GM23248 (cell line): ENCODE results near the gene ELANE. TPM values are rescaled to one million over a fixed set of nuclear protein-coding genes. Genes with fewer than 3 reads are reported as not detected.
"Not testable (repeated sequence)": the region's sequence is repeated elsewhere in the genome, so short reads cannot be mapped to it uniquely, and the experiment has no call there.

Experiments
- DNase-seq: peaks from one replicate; pipeline ENCODE4 v3.0.0-alpha.2; 2015
- H2AFZ ChIP-seq: fragments of 200-600 bp; sonication (generic); 2 replicates; pipeline ENCODE4 v1.6.1; 2016; ENCODE audit warnings: antibody characterized with exemption
- H3F3A ChIP-seq: fragments of 200-600 bp; sonication (generic); 2 replicates; pipeline ENCODE4 v1.6.1; 2016; ENCODE audit warnings: mild to moderate bottlenecking, antibody characterized with exemption, mixed run types; ENCODE audit not compliant: insufficient read depth
- H3K27ac ChIP-seq: fragments of 200-600 bp; sonication (generic); 2 replicates; pipeline ENCODE4 v1.5.1; 2016; ENCODE audit warnings: mild to moderate bottlenecking
- H3K27me3 ChIP-seq: fragments of 200-600 bp; sonication (generic); replicated peaks from 2 replicates; pipeline ENCODE4 v1.6.1; 2016; ENCODE audit warnings: mild to moderate bottlenecking; ENCODE audit not compliant: insufficient read depth
- H3K36me3 ChIP-seq: fragments of 200-600 bp; sonication (generic); 2 replicates; pipeline ENCODE4 v1.6.1; 2016; ENCODE audit warnings: low read depth, mild to moderate bottlenecking
- H3K4me1 ChIP-seq: fragments of 200-600 bp; sonication (generic); 2 replicates; pipeline ENCODE4 v1.6.1; 2016; ENCODE audit warnings: mild to moderate bottlenecking; ENCODE audit not compliant: insufficient read depth
- H3K4me2 ChIP-seq: fragments of 200-600 bp; sonication (generic); one replicate; pipeline ENCODE4 v1.6.1; 2016; ENCODE audit warnings: mild to moderate bottlenecking; ENCODE audit not compliant: unreplicated experiment
- H3K4me3 ChIP-seq: fragments of 200-600 bp; sonication (generic); 2 replicates; pipeline ENCODE4 v1.5.1; 2016; ENCODE audit warnings: mild to moderate bottlenecking
- H3K79me2 ChIP-seq: fragments of 200-600 bp; sonication (generic); 2 replicates; pipeline ENCODE4 v1.6.1; 2016; ENCODE audit warnings: mild to moderate bottlenecking; ENCODE audit not compliant: insufficient read depth
- H3K9ac ChIP-seq: fragments of 200-600 bp; sonication (generic); 2 replicates; pipeline ENCODE4 v1.6.1; 2016; ENCODE audit warnings: mild to moderate bottlenecking
- H3K9me2 ChIP-seq: fragments of 200-600 bp; sonication (generic); 2 replicates; pipeline ENCODE4 v1.6.1; 2016; ENCODE audit warnings: mixed run types, mild to moderate bottlenecking, moderate library complexity; ENCODE audit not compliant: insufficient read depth
- H3K9me3 ChIP-seq: fragments of 200-600 bp; sonication (generic); one replicate; pipeline ENCODE4 v1.6.1; 2017; ENCODE audit warnings: low read depth
- H4K20me1 ChIP-seq: fragments of 200-600 bp; sonication (generic); 2 replicates; pipeline ENCODE4 v1.6.0; 2016; ENCODE audit not compliant: insufficient read depth
- EZH2 ChIP-seq: fragments of 200-600 bp; sonication (generic); IDR thresholded peaks from 2 replicates; pipeline ENCODE4 v1.6.1; 2018; ENCODE audit warnings: antibody characterized with exemption, mild to moderate bottlenecking; ENCODE audit not compliant: insufficient read depth, poor library complexity, severe bottlenecking
- EZH2phosphoT487 ChIP-seq: fragments of 200-600 bp; sonication (generic); IDR thresholded peaks from 2 replicates; pipeline ENCODE4 v1.6.1; 2018; ENCODE audit warnings: antibody characterized with exemption, moderate library complexity, mild to moderate bottlenecking, low read depth; ENCODE audit not compliant: insufficient read depth
- WGBS, 2 experiments: methylation state at CpG; one replicate each; pipeline ENCODE4 v1.1.6; 2015 to 2017; ENCODE audit warnings: low lambda C conversion rate in 2 of 2, low coverage in 1 of 2; ENCODE audit errors: missing lambda C conversion rate in 2 of 2; 5-methylcytosine and 5-hydroxymethylcytosine counted together
- in situ Hi-C: fragments of 300-500 bp; cut with MboI; formaldehyde crosslinking; loops from 2 replicates; pipeline ENCODE4 v1.15.0; 2020
- polyA plus RNA-seq: library from polyadenylated mRNA; unstranded; fragments of >200 nt; fragmentation: Nextera tagmentation; extraction: Ambion mirVana; gene quantifications from 2 replicates; pipeline ENCODE4 v1.2.1, GENCODE V29; 2016
- total RNA-seq: library from RNA; depleted of rRNA; stranded (reverse); fragments of >200 nt; shearing (Covaris generic); gene quantifications from 2 replicates; pipeline ENCODE4 v1.2.3, GENCODE V29; 2014

Gene ELANE
- total and polyA plus RNA-seq, 2 experiments from 2014 or later: 0.34 TPM; not detected in 1

DNA sequence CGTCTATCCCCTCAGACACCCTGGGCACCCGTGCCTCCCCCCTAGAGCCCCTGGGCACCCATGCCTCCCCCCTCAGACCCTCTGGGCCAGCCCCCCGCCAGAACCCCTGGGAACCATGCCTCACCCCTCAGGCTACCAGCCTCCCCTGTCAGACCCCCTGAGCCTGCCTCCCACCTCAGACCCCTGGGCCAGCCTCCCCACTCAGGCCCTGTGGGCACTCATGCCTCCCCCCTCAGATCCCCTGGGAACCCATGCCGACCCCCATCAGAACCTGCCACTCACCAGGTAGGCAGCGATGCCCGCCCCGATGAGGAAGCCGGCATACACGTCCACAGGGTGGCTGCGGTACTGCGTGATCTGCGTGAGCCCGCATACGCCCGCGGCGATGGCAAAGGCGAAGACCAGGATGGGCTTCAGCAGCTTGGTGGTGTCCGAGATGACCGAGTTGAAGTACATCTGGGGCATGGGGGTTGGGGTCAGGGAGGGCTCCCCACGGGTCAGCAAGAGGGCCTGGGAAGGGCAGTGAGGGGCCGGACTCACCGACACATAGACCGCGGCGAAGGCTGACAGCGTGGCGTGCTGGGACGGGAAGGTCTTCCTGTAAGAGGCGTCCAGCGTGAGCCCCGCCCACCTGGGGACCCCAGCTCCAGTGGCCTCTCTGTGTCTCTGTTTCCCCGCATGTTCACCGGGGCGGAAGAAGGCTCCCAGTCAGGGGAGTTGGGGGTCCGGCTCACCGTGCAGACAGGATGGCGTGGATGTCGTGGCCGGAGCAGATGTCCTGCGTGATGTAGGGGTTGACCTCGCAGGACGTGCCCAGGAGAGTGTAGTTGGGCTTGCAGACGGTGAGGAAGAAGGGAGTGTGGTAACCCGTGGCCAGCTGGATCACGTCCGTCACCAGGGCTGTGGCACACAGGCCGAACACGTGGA is 37.7 kb upstream of the ELANE start:
- WGBS, 2 experiments: 85 to 88% methylated on average over 45 to 49 of the region's 49 CpGs
- Histone ChIP-seq H3K4me1 (no peaks in the 10 kb centered on the region), H3K9me2 (no peaks in the 10 kb centered on the region), H3K9me3 (no peaks in the 10 kb centered on the region), H3K36me3 (peaks cover 28% of the 10 kb centered on the region), H3F3A (peaks cover 10% of the 10 kb centered on the region), H3K79me2 (peaks cover 23% of the 10 kb centered on the region), H3K4me2 (no peak overlapping the region), H3K27me3 (no peaks in the 10 kb centered on the region), H2AFZ (no peak overlapping the region), H3K27ac (no peak overlapping the region), H3K4me3 (no peak overlapping the region), H4K20me1 (peaks cover 3% of the 10 kb centered on the region; the same call in 1 of the 2 replicates), H3K9ac (no peak overlapping the region)
- TF ChIP-seq EZH2 (no peak), EZH2phosphoT487 (no peak)
- no peak for DNase-seq
- in situ Hi-C loops: no loop called here

DNA sequence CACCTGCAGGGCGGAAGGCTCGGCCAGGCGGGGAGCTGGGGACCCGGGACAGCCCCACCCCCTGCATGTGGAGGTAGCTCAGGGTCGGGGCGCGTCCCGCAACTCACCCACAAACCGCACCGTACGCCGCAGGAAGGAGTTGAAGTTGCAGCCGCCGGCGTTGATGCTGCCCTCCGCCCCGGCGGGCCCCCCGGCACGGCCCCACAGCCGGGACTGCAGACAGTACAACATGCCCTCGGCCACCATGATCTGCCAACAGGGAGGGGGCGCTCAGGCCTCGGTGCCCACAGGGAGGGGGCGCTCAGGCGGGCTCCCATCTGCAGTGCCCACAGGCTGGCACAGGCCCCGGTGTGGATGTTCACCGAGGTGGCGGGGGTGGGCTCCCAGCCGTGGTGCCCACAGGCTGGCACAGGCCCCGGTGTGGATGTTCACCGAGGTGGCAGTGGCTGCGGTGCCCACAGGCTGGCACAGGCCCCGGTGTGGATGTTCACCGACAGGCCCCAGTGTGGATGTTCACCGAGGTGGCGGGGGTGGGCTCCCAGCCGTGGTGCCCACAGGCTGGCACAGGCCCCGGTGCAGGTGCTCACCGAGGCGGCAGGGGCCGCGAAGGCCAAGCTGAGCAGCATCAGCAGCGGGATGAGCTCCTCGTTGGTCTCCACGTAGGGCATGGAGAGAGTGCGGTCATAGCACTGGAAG is 36.9 kb upstream of the ELANE start:
- no peak overlapping the region for H3K4me3 ChIP-seq
- WGBS, 2 experiments: 92 to 94% methylated on average over 32 to 46 of the region's 47 CpGs

DNA sequence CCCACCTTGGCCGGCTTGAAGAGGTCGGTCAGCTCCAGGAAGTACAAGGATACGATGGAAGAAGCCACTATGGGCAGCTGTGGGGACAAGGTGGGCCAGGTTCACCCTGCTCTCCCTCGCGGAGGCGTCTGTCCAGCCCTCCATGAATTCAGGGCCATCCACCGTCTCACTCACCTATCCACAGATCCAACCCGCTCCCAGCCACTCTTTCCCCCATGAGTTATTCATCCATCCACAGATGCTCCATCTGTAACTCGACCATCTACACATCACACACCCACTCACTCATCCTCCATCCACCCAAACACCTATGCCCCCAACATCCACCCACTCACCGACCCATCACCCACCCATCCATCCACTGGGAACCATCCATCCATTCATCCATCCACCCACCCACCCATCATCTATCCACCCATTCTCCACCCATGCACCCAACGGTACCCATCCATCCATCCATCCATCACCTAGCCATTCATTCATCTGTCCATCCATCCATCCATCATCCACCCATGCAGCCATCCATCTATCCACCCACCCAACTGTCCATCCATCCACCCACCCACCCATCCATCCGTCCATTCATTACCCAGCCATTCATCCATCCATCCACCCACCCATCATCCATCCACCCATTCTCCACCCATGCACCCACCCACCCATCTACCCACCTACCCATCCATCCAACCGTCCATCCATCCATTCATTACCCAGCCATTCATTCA is 36.2 kb upstream of the ELANE start:
- H3K4me2 ChIP-seq: no peak overlapping the region
- no peaks in the 10 kb centered on the region for H3K4me1 ChIP-seq
- WGBS, 2 experiments: 86 to 94% methylated on average over 10 to 11 of the region's 13 CpGs
- peaks cover 5% of the 10 kb centered on the region; the same call in 1 of the 2 replicates for H3F3A ChIP-seq
- no peak overlapping the region for H3K9ac ChIP-seq
- peaks cover 13% of the 10 kb centered on the region for H3K36me3 ChIP-seq
- H3K4me3 ChIP-seq: no peak overlapping the region
- TF ChIP-seq EZH2phosphoT487 (no peak), EZH2 (no peak)
- in situ Hi-C loops: no loop called here
- no peak overlapping the region for H2AFZ ChIP-seq
- peaks cover 8% of the 10 kb centered on the region; the same call in 1 of the 2 replicates for H3K79me2 ChIP-seq
- peaks cover 3% of the 10 kb centered on the region; the same call in 1 of the 2 replicates for H4K20me1 ChIP-seq
- H3K9me2 ChIP-seq: no peaks in the 10 kb centered on the region
- no peaks in the 10 kb centered on the region for H3K9me3 ChIP-seq
- DNase-seq: no peak
- H3K27me3 ChIP-seq: no peaks in the 10 kb centered on the region
- no peak overlapping the region for H3K27ac ChIP-seq

More for the DNA sequence above, 36.9 kb upstream of the ELANE start:
- DNase-seq: no peak
- Histone ChIP-seq H3K4me1 (no peaks in the 10 kb centered on the region), H3K9ac (no peak overlapping the region), H3F3A (peaks cover 10% of the 10 kb centered on the region), H3K27me3 (no peaks in the 10 kb centered on the region), H3K79me2 (peaks cover 15% of the 10 kb centered on the region), H3K27ac (no peak overlapping the region), H3K36me3 (peaks cover 20% of the 10 kb centered on the region), H4K20me1 (peaks cover 3% of the 10 kb centered on the region; the same call in 1 of the 2 replicates), H2AFZ (no peak overlapping the region), H3K9me2 (no peaks in the 10 kb centered on the region), H3K4me2 (no peak overlapping the region), H3K9me3 (no peaks in the 10 kb centered on the region)
- in situ Hi-C loops: no loop called here
- no peak for TF ChIP-seq EZH2
- TF ChIP-seq EZH2phosphoT487: no peak

- TF ChIP-seq EZH2 (no peak), EZH2phosphoT487 (no peak)
- 97 to 98% methylated on average over 2 of the region's 2 CpGs for WGBS, 2 experiments
These were observed 35.6 kb upstream of the ELANE start for GRCh38 chr19:816500-816857.

DNA sequence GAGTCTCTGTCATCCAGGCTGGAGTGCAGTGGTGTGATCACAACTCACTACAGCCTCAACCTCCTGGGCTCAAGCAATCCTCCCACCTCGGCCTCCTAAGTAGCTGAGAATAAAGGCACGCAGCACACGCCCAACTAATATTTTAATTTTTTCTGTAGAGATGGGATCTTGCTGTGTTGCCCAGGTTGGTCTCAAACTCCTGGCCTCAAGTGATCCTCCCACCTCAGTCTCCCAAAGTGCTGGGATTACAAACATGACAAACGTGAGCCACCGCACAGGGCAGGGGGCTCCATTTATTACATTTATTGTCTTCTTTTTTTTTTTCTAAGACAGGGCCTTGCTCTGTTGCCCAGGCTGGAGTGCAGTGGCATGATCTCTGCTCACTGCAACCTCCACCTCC is 31.9 kb upstream of the ELANE start:
- H3K4me1 ChIP-seq, H3K4me2 ChIP-seq, H2AFZ ChIP-seq, H3K27me3 ChIP-seq, H3K36me3 ChIP-seq, H3K9ac ChIP-seq, H3K9me3 ChIP-seq, H3K79me2 ChIP-seq, in situ Hi-C loops, DNase-seq, H3K27ac ChIP-seq, H4K20me1 ChIP-seq, H3K9me2 ChIP-seq, H3F3A ChIP-seq, H3K4me3 ChIP-seq: not testable (repeated sequence)
- 90 to 91% methylated on average over 5 of the region's 5 CpGs for WGBS, 2 experiments

More at GRCh38 chr19:816500-816857, 35.6 kb upstream of the ELANE start:
- no peaks in the 10 kb centered on the region for H3K27me3 ChIP-seq
- H3K9me3 ChIP-seq: no peaks in the 10 kb centered on the region
- no peaks in the 10 kb centered on the region; the same call in 1 of the 2 replicates for H4K20me1 ChIP-seq
- peaks cover 8% of the 10 kb centered on the region for H3K36me3 ChIP-seq
- no peak overlapping the region for H3K4me2 ChIP-seq
- DNase-seq: no peak
- no peaks in the 10 kb centered on the region for H3F3A ChIP-seq
- no peak overlapping the region for H2AFZ ChIP-seq
- H3K79me2 ChIP-seq: 0 out of 2 replicates have a peak, but pooled peaks cover 4% of the 10 kb centered on the region
- H3K4me1 ChIP-seq: no peaks in the 10 kb centered on the region
- no peak overlapping the region for H3K9ac ChIP-seq
- in situ Hi-C loops: no loop called here
- no peak overlapping the region for H3K27ac ChIP-seq
- no peaks in the 10 kb centered on the region for H3K9me2 ChIP-seq
- H3K4me3 ChIP-seq: no peak overlapping the region
